Measurements from ENCODE around the gene FOXRED1. TPM values are rescaled to one million over a fixed set of nuclear protein-coding genes. Genes with fewer than 3 reads are reported as not detected.

Gene FOXRED1
- total and polyA plus RNA-seq, 9 of the 15 experiments (the other 6 are each of a cell fraction or from before 2014, with no cell fraction given) = 14.1 to 94.4 (median 53.1) TPM

GRCh38 chr11:126312961-126313360 is 44.0 kb downstream of the FOXRED1 start:
- H3K36me3 ChIP-seq (ENCODE audit: control insufficient read depth, insufficient read depth, low read length) = peaks cover 8% of the 10 kb centered on the region; the same call in 2 of the 3 replicates
- no peaks in the 10 kb centered on the region; the same call in 1 of the 2 replicates for H4K20me1 ChIP-seq (replicated peaks; ENCODE audit: control insufficient read depth, insufficient read depth, low read length)
- TF ChIP-seq ZNF165 (CRISPR knock-in tag; IDR thresholded peaks at IDR 0.05; ENCODE audit: borderline replicate concordance) (no peak), MITF (IDR thresholded peaks at IDR 0.05) (no peak), NR0B1 (IDR thresholded peaks at IDR 0.05; ENCODE audit: partially characterized antibody) (no peak), ZNF639 (CRISPR knock-in tag; conservative IDR thresholded peaks at IDR 0.05 in 1 of 2, IDR thresholded peaks at IDR 0.05 in 1 of 2) (no peak), ZZZ3 (IDR thresholded peaks at IDR 0.05) (no peak), ZBTB8A (IDR thresholded peaks at IDR 0.05; ENCODE audit: partially characterized antibody) (no peak), ZNF586 (CRISPR knock-in tag; conservative IDR thresholded peaks at IDR 0.05) (no peak), ARID4B (CRISPR knock-in tag; IDR thresholded peaks at IDR 0.05) (no peak), BRF1 (IDR thresholded peaks at IDR 0.05; ENCODE audit: borderline replicate concordance, extremely low read depth, insufficient read length) (no peak), ZNF551 (CRISPR knock-in tag; IDR thresholded peaks at IDR 0.05) (no peak)
- POLR2A ChIA-PET = interaction anchor here (0.7 to 1.3 kb wide), 3 partner anchors 9 to 75 kb away, joined by 3 to 4 read pairs (median 4); partner anchors contain the start of gene DCPS
- DNase-seq (ENCODE audit: extremely low read depth in 1 of 4, low spot score in 3 of 4) (no peak), ATAC-seq (no peak), FAIRE-seq (no peak)
- H3K9me1 ChIP-seq (ENCODE audit: control insufficient read depth, insufficient read depth, low read length) = no peaks in the 10 kb centered on the region
- no peaks in the 10 kb centered on the region for H3K9me3 ChIP-seq (replicated peaks; ENCODE audit: control insufficient read depth, insufficient read depth, low read depth, low read length)
- no peaks in the 10 kb centered on the region for H3K79me2 ChIP-seq (ENCODE audit: control insufficient read depth, insufficient read depth, low read length)
- H3K4me2 ChIP-seq (ENCODE audit: insufficient read depth, low read length) = no peak overlapping the region
- in situ Hi-C loops (cut with MboI) = loop anchor here (25.0 kb wide), 2 partner anchors 99 to 674 kb away; no protein-coding TSS in a partner anchor
- intact Hi-C loops (cut with micrococcal nuclease) = loop anchor here (5.0 kb wide), 1 partner anchor 109 kb away; no protein-coding TSS in a partner anchor
- no peaks in the 10 kb centered on the region; a peak in 1 of 5 replicates for H3K4me1 ChIP-seq (replicated peaks in 1 of 2; ENCODE audit: control insufficient read depth in 2 of 2, insufficient read depth in 2 of 2, low read length in 2 of 2)
- no peak overlapping the region for H3K27ac ChIP-seq (ENCODE audit: extremely low read depth, low read depth, low read length)
- H3K27me3 ChIP-seq (ENCODE audit: control insufficient read depth in 2 of 2, insufficient read depth in 2 of 2, low read length in 2 of 2) = no peaks in the 10 kb centered on the region
- BruUV-seq (replicated peaks) = no TSS peak
- no peak overlapping the region for H3K4me3 ChIP-seq
- no peak overlapping the region for H3K9ac ChIP-seq (ENCODE audit: insufficient read depth in 1 of 2, low read depth in 2 of 2, low read length in 2 of 2)
- H2AFZ ChIP-seq (ENCODE audit: low read depth, low read length) = no peak overlapping the region
- CTCF ChIA-PET (ENCODE audit: low intra/inter-chr PET ratio) = no interaction called here
- 71% methylated on average over 8 of the region's 8 CpGs for WGBS (ENCODE audit: insufficient coverage, low coverage, missing lambda C conversion rate)

All from K562 (cell line).